NT2/D1 (cell line): ENCODE measurements around the gene FKBP5.

ENCODE experiments used
- SUZ12 ChIP-seq: IDR thresholded peaks from 2 replicates; pipeline ENCODE4 v1.6.1; 2011; ENCODE audit not compliant: insufficient read length, insufficient read depth; ENCODE audit errors: extremely low read depth
- YY1 ChIP-seq: IDR thresholded peaks from 2 replicates; pipeline ENCODE4 v1.6.1; 2011; ENCODE audit not compliant: insufficient read length, insufficient read depth
- ZNF274 ChIP-seq: IDR thresholded peaks from 2 replicates; pipeline ENCODE4 v1.6.1; 2011; ENCODE audit warnings: mild to moderate bottlenecking, low read depth, low read length

DNA sequence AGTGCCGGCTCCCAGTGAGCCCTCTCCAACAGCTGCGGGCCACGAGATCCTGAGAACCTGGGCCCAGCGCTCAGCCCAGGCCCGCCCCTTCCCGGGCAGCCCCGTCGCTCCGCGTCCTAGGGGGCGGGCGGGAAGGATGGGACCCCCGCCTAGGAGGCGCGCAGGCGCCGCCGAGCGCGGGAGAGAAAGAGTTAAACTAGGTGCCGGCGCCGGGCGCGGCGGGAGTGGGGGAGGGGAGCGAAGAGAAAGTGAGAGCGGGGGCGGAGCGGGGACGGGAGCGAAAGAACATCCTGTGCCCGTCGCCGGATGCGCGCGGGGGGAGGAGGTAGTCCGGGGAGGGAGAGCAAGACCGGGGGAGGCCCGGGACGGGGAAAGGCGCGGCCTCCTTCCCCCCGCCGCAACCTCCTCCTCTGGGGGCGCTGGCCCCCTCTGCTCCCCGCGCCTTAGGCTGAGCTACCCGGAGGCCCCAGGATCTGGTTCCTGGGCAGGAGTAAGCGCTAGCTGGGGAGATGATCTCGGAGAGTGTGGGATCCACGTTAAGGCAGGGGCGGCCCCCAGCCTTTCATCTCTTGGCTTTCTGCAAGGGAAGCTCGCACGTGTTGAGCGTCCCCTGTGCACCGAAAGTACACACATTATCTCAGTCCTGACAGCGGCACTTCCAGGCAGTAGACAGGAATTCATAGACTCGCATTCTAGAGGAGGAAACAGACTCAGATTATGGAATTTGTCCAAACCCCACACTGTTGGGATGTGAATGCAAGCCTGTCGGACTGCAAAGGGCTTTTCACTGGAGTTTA is 43.2 kb upstream of the FKBP5 start:
- no peak for TF ChIP-seq YY1
- no peak for TF ChIP-seq ZNF274
- TF ChIP-seq SUZ12, result no peak
